ENCODE results near the gene SNX20.

- no peak for TF ChIP-seq GATA2 (IDR thresholded peaks at IDR 0.05; ENCODE audit: low read depth, low read length)
- no peak for TF ChIP-seq GATA3 (IDR thresholded peaks at IDR 0.05; ENCODE audit: low read depth, low read length)
These were observed 13.4 kb downstream of the SNX20 start for GRCh38 chr16:50667497-50668367.
